SK-N-MC (cell line): Measurements from ENCODE around the gene CASP5.

Experiments
- EZH2 ChIP-seq: fragments of 200-600 bp; sonication (generic); IDR thresholded peaks from one replicate; pipeline ENCODE4 v1.6.1; 2017; ENCODE audit warnings: antibody characterized with exemption
- FOXP2 ChIP-seq: optimal IDR thresholded peaks from 2 replicates; pipeline ENCODE3; 2011; ENCODE audit warnings: mild to moderate bottlenecking, moderate library complexity; ENCODE audit not compliant: insufficient read depth; ENCODE audit errors: extremely low read length, control extremely low read depth
- POLR2AphosphoS5 ChIP-seq: IDR thresholded peaks from 2 replicates; pipeline ENCODE4 v1.6.1; 2012; ENCODE audit warnings: mild to moderate bottlenecking, low read depth, low read length, borderline replicate concordance

DNA sequence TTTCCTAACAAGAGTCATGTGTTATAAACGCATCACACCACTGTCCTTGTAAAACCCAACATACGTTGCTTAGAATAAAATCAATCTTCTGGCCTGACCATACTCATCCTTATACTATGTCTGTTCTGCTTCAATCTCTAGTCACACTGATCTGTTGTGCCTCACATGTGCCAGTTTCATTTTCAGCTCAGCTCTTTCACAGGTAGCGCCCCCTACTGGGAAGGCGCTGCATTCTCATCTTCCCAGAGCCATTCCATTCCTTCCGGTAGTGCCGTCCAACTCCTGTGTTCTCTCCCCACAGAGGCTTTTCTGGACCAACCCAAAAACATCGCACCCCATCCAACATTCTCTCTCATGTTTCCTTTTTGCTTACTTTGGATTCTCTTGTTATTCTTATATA, 22.2 kb downstream of the CASP5 start:
- TF ChIP-seq EZH2 (no peak), POLR2AphosphoS5 (no peak), FOXP2 (no peak)
